ENCODE data around the gene ASB15. TPM values are rescaled to one million over a fixed set of nuclear protein-coding genes. Genes with fewer than 3 reads are reported as not detected.

ASB15 gene
- total and polyA plus RNA-seq, 2 of the 13 experiments (the other 11 are each of a cell fraction or from before 2014, with no cell fraction given) = not detected

GRCh38 chr7:123622660-123623386 is 21.2 kb downstream of the ASB15 start (continued):
- TF ChIP-seq LRRFIP1 (CRISPR knock-in tag; conservative IDR thresholded peaks at IDR 0.05) (no peak), ZNF564 (CRISPR knock-in tag; IDR thresholded peaks at IDR 0.05) (no peak), JUNB (CRISPR knock-in tag; IDR thresholded peaks at IDR 0.05; ENCODE audit: borderline replicate concordance) (no peak), RBFOX2 (IDR thresholded peaks at IDR 0.05; ENCODE audit: low read depth, low read length) (no peak), ZNF10 (CRISPR knock-in tag; IDR thresholded peaks at IDR 0.05; ENCODE audit: borderline replicate concordance, low read depth) (no peak), FOXK1 (CRISPR knock-in tag; IDR thresholded peaks at IDR 0.05; ENCODE audit: borderline replicate concordance, low read depth) (peak; percentile 26; the same call in 1 of the 2 replicates), CBX5 (CRISPR knock-in tag; IDR thresholded peaks at IDR 0.05; ENCODE audit: borderline replicate concordance) (no peak), ZNF619 (CRISPR knock-in tag; IDR thresholded peaks at IDR 0.05) (no peak), ZNF281 (CRISPR knock-in tag; IDR thresholded peaks at IDR 0.05; ENCODE audit: borderline replicate concordance) (no peak), SAP130 (CRISPR knock-in tag; IDR thresholded peaks at IDR 0.05; ENCODE audit: low read depth) (0 out of 2 replicates have a peak, but pooled peaks have one; percentile 26), FOXA3 (CRISPR knock-in tag; IDR thresholded peaks at IDR 0.05) (peak; percentile 76; the same call in 1 of the 2 replicates), FOSL1 (CRISPR knock-in tag; IDR thresholded peaks at IDR 0.05; ENCODE audit: borderline replicate concordance) (no peak), SNAPC5 (CRISPR knock-in tag; IDR thresholded peaks at IDR 0.05; ENCODE audit: borderline replicate concordance) (no peak), FOSL2 (CRISPR knock-in tag; IDR thresholded peaks at IDR 0.05) (0 out of 2 replicates have a peak, but pooled peaks have one; percentile 17), ATM (IDR thresholded peaks at IDR 0.05; ENCODE audit: borderline replicate concordance) (no peak), FOXO1 (CRISPR knock-in tag; IDR thresholded peaks at IDR 0.05) (no peak), ZBTB20 (CRISPR knock-in tag; IDR thresholded peaks at IDR 0.05; ENCODE audit: borderline replicate concordance, low read depth) (no peak), ESRRA (CRISPR knock-in tag; IDR thresholded peaks at IDR 0.05; ENCODE audit: low read depth) (no peak), HMG20A (CRISPR knock-in tag; IDR thresholded peaks at IDR 0.05; ENCODE audit: borderline replicate concordance) (peak; percentile 14; the same call in 1 of the 2 replicates), MIXL1 (CRISPR knock-in tag; IDR thresholded peaks at IDR 0.05) (0 out of 2 replicates have a peak, but pooled peaks have one; percentile 33), SOX13 (IDR thresholded peaks at IDR 0.05) (no peak), SOX13 (CRISPR knock-in tag; conservative IDR thresholded peaks at IDR 0.05 in 1 of 2, IDR thresholded peaks at IDR 0.05 in 1 of 2) (0 out of 4 replicates have a peak, but pooled peaks of 1 of the 2 experiments have one; percentile 15), SALL1 (CRISPR knock-in tag; IDR thresholded peaks at IDR 0.05) (no peak), ZNF550 (CRISPR knock-in tag; IDR thresholded peaks at IDR 0.05; ENCODE audit: borderline replicate concordance) (no peak), EP300 (IDR thresholded peaks at IDR 0.05; ENCODE audit: low read depth in 2 of 2, low read length in 2 of 2) (0 out of 4 replicates have a peak, but pooled peaks of 1 of the 2 experiments have one; percentile 20), EP300 (CRISPR knock-in tag; IDR thresholded peaks at IDR 0.05; ENCODE audit: borderline replicate concordance) (no peak)
